SK-N-MC (cell line): ENCODE results near the gene ZBTB4.

Source experiments
- EZH2 ChIP-seq: fragments of 200-600 bp; sonication (generic); IDR thresholded peaks from one replicate; pipeline ENCODE4 v1.6.1; 2017; ENCODE audit warnings: antibody characterized with exemption
- FOXP2 ChIP-seq: optimal IDR thresholded peaks from 2 replicates; pipeline ENCODE3; 2011; ENCODE audit warnings: mild to moderate bottlenecking, moderate library complexity; ENCODE audit not compliant: insufficient read depth; ENCODE audit errors: extremely low read length, control extremely low read depth
- POLR2AphosphoS5 ChIP-seq: IDR thresholded peaks from 2 replicates; pipeline ENCODE4 v1.6.1; 2012; ENCODE audit warnings: mild to moderate bottlenecking, low read depth, low read length, borderline replicate concordance

GRCh38 chr17:7439462-7440112, 39.8 kb downstream of the ZBTB4 start, which contains the start of gene FGF11:
- no peak; the same call in 1 of the 2 replicates for TF ChIP-seq POLR2AphosphoS5
- TF ChIP-seq EZH2, result no peak
- TF ChIP-seq FOXP2, result no peak
